Stomach smooth muscle (tissue), 2 donors: ENCODE results near the gene CSF1.
"Not testable (repeated sequence)": the region's sequence is repeated elsewhere in the genome, so short reads cannot be mapped to it uniquely, and the experiment has no call there.

Experiments
- H3K27ac ChIP-seq: one replicate; pipeline ENCODE4 v1.7.0; 2013; ENCODE audit warnings: mild to moderate bottlenecking, low read length, inconsistent platforms
- H3K27me3 ChIP-seq, 2 donors: one replicate each; pipeline ENCODE4 v1.7.0; 2013; ENCODE audit warnings: low read length in 2 of 2; ENCODE audit not compliant: insufficient read depth in 2 of 2, control insufficient read depth in 1 of 2
- H3K36me3 ChIP-seq, 2 donors: one replicate each; pipeline ENCODE4 v1.7.0; 2013; ENCODE audit warnings: low read length in 2 of 2; ENCODE audit not compliant: control insufficient read depth in 2 of 2, insufficient read depth in 2 of 2
- H3K4me1 ChIP-seq: one replicate; pipeline ENCODE4 v1.7.0; 2013; ENCODE audit warnings: low read length; ENCODE audit not compliant: control insufficient read depth, insufficient read depth
- H3K4me3 ChIP-seq, 2 donors: one replicate each; pipeline ENCODE4 v1.7.0; 2013; ENCODE audit warnings: low read length in 2 of 2
- H3K9ac ChIP-seq, 2 donors: one replicate each; pipeline ENCODE4 v1.7.0; 2013; ENCODE audit warnings: low read length in 2 of 2, mild to moderate bottlenecking in 1 of 2
- H3K9me3 ChIP-seq, 2 donors: one replicate each; pipeline ENCODE4 v1.7.0; 2013; ENCODE audit warnings: low read length in 2 of 2; ENCODE audit not compliant: control insufficient read depth in 2 of 2
- donor health status: healthy.
- donor health status: Pancreatic carcinoma.

Gene CSF1

DNA sequence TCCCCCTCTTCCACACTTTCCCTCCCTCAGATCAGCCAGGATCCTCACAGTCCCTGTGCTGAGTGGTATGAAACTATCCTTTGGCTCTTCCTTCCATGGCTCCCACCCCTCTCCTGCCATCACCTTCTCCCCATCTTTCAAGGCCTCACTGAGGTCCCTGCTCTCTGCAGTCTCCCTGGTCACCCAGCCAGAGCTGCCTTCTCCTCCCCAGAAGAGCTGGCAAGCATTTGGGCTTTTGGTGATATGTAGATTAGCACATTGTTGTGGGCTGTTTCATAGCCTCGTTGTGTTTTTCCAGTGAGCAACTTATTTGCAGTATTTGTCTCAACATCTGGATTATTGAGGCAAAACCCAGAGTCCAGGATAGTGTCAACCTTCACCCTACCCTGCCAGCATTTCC is 2.2 kb downstream of the CSF1 start:
- peak overlapping the region; percentile 81 for H3K9ac ChIP-seq
- H3K9me3 ChIP-seq, result no peaks in the 10 kb centered on the region
- H3K36me3 ChIP-seq, result peaks cover 18 to 26% of the 10 kb centered on the region in 2 donors
- H3K4me1 ChIP-seq, result peaks cover 52% of the 10 kb centered on the region
- peak overlapping the region; percentile 58 for H3K27ac ChIP-seq
- H3K4me3 ChIP-seq, result peak overlapping the region; percentile 87 to 98
- no peaks in the 10 kb centered on the region for H3K27me3 ChIP-seq

DNA sequence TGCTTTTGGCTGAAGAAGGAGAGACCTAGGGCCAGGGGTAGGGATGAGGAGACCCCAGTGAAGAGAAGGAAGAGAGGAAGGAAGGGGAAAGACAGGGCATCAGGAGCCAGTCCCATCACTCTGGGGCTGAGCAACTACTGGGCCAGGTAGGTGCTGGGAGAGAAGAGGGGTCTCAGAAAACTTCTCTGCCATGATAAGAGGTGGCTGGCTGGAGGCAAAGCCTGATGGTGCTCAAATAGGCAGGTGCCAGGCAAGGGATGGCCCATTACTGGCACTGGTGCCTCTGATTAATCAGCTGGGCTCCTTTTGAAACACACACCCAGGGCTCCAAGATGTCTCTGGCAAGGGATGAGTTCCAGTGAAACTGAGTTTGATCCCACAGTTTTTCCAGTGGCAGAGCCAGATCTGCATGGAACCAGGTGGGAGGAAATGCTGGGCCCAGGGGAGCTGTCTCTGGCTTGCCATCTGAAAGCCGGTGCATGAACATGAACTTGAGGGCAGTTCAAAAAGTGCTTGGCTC is 2.8 kb downstream of the CSF1 start:
- Histone ChIP-seq H3K9me3 (no peaks in the 10 kb centered on the region), H3K9ac (peak overlapping the region; percentile 13 to 81), H3K27ac (peak overlapping the region; percentile 8), H3K4me1 (peaks cover 52% of the 10 kb centered on the region), H3K36me3 (peaks cover 24 to 32% of the 10 kb centered on the region in 2 donors), H3K4me3 (peak overlapping the region; percentile 44 to 98), H3K27me3 (no peaks in the 10 kb centered on the region)

GRCh38 chr1:109914587-109915240 is 4.1 kb downstream of the CSF1 start:
- peaks cover 47% of the 10 kb centered on the region for H3K4me1 ChIP-seq
- H3K9ac ChIP-seq, result no peak overlapping the region
- H3K36me3 ChIP-seq, result peaks cover 32 to 43% of the 10 kb centered on the region in 2 donors
- H3K4me3 ChIP-seq, result peak overlapping the region in 1 of 2 donors; percentile 29
- no peaks in the 10 kb centered on the region for H3K9me3 ChIP-seq
- H3K27me3 ChIP-seq, result no peaks in the 10 kb centered on the region
- H3K27ac ChIP-seq, result no peak overlapping the region

DNA sequence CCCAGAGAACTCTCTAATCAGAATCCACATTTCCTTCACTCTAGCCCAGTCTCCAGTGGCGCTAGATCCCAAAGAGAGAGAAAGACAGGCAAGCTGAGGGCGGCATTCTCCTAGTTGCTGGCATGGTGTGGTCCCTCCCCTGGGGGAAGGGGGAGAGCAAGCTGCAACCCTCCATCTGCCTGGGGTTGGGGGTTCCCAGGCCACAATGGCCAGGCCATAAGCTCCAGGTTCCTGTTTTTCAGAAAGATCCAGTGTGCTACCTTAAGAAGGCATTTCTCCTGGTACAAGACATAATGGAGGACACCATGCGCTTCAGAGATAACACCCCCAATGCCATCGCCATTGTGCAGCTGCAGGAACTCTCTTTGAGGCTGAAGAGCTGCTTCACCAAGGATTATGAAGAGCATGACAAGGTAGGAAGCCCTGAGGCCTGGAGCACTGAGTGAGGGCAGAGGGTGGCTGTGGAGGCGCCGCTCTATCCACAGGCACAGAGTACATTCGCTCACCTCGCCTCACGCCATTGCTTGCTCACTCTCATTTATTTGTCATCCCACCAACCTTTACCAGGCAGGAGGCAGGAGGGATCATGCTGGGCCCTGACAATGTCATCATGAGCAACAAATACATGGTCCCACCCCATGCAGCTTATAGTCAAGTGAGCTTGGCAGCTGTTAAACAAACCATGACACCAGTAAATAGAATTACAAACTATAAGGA is 6.6 kb downstream of the CSF1 start:
- peaks cover 30% of the 10 kb centered on the region for H3K4me1 ChIP-seq
- peaks cover 50 to 58% of the 10 kb centered on the region in 2 donors for H3K36me3 ChIP-seq
- H3K4me3 ChIP-seq, result no peak overlapping the region
- no peaks in the 10 kb centered on the region for H3K9me3 ChIP-seq
- H3K27ac ChIP-seq, result no peak overlapping the region
- no peaks in the 10 kb centered on the region for H3K27me3 ChIP-seq
- H3K9ac ChIP-seq, result no peak overlapping the region

- peaks cover 58 to 65% of the 10 kb centered on the region in 2 donors for H3K36me3 ChIP-seq
- H3K4me3 ChIP-seq, result no peak overlapping the region
These were observed 7.3 kb downstream of the CSF1 start for GRCh38 chr1:109917768-109918606.

DNA sequence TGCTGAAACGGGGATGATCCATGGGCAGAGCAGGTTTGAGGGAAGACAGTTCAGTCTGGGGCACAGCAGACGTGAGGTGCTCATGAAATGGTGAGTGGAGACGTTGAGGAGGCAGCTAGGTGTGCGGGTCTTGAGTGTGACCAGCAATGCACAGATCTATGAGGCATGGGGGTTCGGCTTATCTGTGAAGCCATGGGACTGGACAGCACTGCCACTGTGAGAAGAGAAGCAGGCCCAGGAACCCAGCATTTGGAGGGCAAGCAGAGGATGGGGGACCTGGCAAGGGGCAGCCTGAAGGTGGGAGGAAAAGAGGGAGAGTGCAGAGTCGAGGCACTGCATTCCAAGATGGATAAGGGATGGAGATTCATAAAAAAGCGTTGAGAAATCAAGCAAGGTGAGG is 8.0 kb downstream of the CSF1 start:
- H3K9ac ChIP-seq, result no peak overlapping the region
- no peaks in the 10 kb centered on the region for H3K27me3 ChIP-seq
- H3K36me3 ChIP-seq, result peaks cover 61 to 70% of the 10 kb centered on the region in 2 donors
- H3K9me3 ChIP-seq, result no peaks in the 10 kb centered on the region
- H3K4me1 ChIP-seq, result peaks cover 16% of the 10 kb centered on the region
- H3K27ac ChIP-seq, result no peak overlapping the region
- no peak overlapping the region for H3K4me3 ChIP-seq

More at GRCh38 chr1:109917768-109918606, 7.3 kb downstream of the CSF1 start:
- Histone ChIP-seq H3K27me3 (no peaks in the 10 kb centered on the region), H3K9ac (no peak overlapping the region), H3K27ac (no peak overlapping the region), H3K9me3 (no peaks in the 10 kb centered on the region), H3K4me1 (peaks cover 23% of the 10 kb centered on the region)

DNA sequence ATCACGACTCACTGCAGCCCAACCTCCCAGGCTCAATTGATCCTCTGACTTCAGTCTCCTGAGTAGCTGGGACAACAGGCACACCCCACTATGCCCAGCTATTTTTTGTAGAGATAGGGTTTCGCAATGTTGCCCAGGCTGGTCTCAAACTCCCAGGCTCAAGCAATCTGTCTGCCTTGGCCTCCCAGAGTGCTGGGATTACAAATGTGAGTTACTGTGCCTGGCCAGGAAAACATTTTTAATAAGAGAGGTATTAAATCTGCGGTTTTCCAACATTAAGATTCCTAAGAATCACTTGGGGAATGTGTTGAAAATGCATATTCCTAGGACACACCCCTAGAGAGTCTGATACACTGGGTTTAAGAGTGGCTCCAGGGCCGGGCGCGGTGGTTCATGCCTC is 8.7 kb downstream of the CSF1 start:
- Histone ChIP-seq H3K4me1 (peaks cover 15% of the 10 kb centered on the region), H3K36me3 (peaks cover 68 to 74% of the 10 kb centered on the region in 2 donors), H3K27me3 (no peaks in the 10 kb centered on the region), H3K9ac (no peak overlapping the region), H3K9me3 (no peaks in the 10 kb centered on the region), H3K4me3 (no peak overlapping the region), H3K27ac (no peak overlapping the region)

- H3K9me3 ChIP-seq, H3K9ac ChIP-seq, H3K27me3 ChIP-seq, H3K4me3 ChIP-seq, H3K27ac ChIP-seq: not testable (repeated sequence)
- Histone ChIP-seq H3K36me3 (peaks cover 76 to 83% of the 10 kb centered on the region in 2 donors), H3K4me1 (peaks cover 15% of the 10 kb centered on the region)
These were observed 9.7 kb downstream of the CSF1 start for GRCh38 chr1:109920391-109920790.

DNA sequence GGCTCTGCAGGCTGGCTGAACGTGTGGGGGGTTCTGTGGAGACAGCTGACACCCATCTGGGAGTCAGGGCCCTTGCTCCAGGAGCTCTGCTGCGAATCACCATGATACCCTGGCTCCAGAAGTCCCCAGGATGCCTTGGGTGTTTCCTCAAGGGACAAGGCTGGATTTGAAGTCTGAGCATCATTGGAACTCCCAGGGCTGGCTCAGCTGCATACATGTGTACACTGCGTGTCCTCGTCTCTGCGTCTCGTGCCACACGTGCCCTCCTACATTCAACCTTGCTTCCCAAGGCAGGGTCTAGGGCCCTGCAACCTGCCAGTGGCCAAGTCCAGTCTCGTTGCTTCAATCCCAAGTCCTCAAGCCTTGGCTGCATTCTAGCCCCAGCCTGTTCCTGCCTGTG is 11.7 kb downstream of the CSF1 start:
- H3K4me1 ChIP-seq, result peaks cover 21% of the 10 kb centered on the region
- H3K27me3 ChIP-seq, result no peaks in the 10 kb centered on the region
- no peak overlapping the region for H3K27ac ChIP-seq
- no peaks in the 10 kb centered on the region for H3K9me3 ChIP-seq
- no peak overlapping the region for H3K9ac ChIP-seq
- H3K4me3 ChIP-seq, result no peak overlapping the region
- peaks cover 74 to 75% of the 10 kb centered on the region in 2 donors for H3K36me3 ChIP-seq

DNA sequence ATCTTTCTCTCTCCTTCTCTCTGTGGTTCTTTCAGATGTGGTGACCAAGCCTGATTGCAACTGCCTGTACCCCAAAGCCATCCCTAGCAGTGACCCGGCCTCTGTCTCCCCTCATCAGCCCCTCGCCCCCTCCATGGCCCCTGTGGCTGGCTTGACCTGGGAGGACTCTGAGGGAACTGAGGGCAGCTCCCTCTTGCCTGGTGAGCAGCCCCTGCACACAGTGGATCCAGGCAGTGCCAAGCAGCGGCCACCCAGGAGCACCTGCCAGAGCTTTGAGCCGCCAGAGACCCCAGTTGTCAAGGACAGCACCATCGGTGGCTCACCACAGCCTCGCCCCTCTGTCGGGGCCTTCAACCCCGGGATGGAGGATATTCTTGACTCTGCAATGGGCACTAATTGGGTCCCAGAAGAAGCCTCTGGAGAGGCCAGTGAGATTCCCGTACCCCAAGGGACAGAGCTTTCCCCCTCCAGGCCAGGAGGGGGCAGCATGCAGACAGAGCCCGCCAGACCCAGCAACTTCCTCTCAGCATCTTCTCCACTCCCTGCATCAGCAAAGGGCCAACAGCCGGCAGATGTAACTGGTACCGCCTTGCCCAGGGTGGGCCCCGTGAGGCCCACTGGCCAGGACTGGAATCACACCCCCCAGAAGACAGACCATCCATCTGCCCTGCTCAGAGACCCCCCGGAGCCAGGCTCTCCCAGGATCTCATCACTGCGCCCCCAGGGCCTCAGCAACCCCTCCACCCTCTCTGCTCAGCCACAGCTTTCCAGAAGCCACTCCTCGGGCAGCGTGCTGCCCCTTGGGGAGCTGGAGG is 12.7 kb downstream of the CSF1 start:
- Histone ChIP-seq H3K4me3 (no peak overlapping the region), H3K27me3 (no peaks in the 10 kb centered on the region), H3K36me3 (peaks cover 64 to 65% of the 10 kb centered on the region in 2 donors), H3K27ac (no peak overlapping the region), H3K4me1 (peaks cover 31% of the 10 kb centered on the region), H3K9ac (no peak overlapping the region), H3K9me3 (no peaks in the 10 kb centered on the region)
